ENCODE measurements around the gene NR4A3. TPM values are rescaled to one million over a fixed set of nuclear protein-coding genes. Genes with fewer than 3 reads are reported as not detected.

NR4A3 gene
- total and polyA plus RNA-seq, 2 of the 13 experiments (the other 11 are each of a cell fraction or from before 2014, with no cell fraction given), result 0.02 to 0.09 TPM

DNA sequence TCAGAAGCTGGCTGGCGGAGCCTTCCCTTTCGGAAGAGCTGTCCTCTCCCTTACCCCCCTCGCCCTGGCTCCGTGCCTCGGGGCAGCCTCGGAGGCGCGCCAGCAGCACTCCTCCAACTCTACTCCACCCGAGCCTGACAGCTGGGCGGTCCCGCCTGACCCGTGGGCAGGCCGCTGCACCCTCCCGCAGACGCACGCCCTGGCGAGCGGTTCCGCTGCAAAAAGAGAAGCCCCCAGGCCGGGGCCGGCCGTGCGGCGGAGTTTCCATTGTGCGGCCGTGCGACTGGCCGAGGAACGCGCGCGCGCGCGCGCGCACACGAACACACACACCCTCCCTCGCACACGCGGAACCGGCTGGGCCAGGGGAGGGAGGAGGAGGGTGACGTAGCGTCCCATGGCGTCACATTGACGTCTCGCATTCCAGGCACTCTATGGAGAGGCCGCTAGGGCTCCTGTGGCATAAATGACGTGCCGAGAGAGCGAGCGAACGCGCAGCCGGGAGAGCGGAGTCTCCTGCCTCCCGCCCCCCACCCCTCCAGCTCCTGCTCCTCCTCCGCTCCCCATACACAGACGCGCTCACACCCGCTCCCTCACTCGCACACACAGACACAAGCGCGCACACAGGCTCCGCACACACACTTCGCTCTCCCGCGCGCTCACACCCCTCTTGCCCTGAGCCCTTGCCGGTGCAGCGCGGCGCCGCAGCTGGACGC is at the start of gene NR4A3 (continued):
- TF ChIP-seq, protein P1, sequence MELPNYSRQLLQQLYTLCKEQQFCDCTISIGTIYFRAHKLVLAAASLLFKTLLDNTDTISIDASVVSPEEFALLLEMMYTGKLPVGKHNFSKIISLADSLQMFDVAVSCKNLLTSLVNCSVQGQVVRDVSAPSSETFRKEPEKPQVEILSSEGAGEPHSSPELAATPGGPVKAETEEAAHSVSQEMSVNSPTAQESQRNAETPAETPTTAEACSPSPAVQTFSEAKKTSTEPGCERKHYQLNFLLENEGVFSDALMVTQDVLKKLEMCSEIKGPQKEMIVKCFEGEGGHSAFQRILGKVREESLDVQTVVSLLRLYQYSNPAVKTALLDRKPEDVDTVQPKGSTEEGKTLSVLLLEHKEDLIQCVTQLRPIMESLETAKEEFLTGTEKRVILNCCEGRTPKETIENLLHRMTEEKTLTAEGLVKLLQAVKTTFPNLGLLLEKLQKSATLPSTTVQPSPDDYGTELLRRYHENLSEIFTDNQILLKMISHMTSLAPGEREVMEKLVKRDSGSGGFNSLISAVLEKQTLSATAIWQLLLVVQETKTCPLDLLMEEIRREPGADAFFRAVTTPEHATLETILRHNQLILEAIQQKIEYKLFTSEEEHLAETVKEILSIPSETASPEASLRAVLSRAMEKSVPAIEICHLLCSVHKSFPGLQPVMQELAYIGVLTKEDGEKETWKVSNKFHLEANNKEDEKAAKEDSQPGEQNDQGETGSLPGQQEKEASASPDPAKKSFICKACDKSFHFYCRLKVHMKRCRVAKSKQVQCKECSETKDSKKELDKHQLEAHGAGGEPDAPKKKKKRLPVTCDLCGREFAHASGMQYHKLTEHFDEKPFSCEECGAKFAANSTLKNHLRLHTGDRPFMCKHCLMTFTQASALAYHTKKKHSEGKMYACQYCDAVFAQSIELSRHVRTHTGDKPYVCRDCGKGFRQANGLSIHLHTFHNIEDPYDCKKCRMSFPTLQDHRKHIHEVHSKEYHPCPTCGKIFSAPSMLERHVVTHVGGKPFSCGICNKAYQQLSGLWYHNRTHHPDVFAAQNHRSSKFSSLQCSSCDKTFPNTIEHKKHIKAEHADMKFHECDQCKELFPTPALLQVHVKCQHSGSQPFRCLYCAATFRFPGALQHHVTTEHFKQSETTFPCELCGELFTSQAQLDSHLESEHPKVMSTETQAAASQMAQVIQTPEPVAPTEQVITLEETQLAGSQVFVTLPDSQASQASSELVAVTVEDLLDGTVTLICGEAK (IDR thresholded peaks at IDR 0.05), result no peak
- TF ChIP-seq, protein P1 (CRISPR knock-in tag; IDR thresholded peaks at IDR 0.05), result 0 out of 2 replicates have a peak, but pooled peaks have one; percentile 43
- TF ChIP-seq NCOA2 (CRISPR knock-in tag; IDR thresholded peaks at IDR 0.05) (0 out of 2 replicates have a peak, but pooled peaks have one; percentile 30), POLR2A (IDR thresholded peaks at IDR 0.05; ENCODE audit: insufficient read depth in 1 of 2, low read depth in 2 of 2, low read length in 2 of 2) (peak in 1 of 2 experiments; percentile 65; a peak in 2 of 4 replicates), TMF1 (CRISPR knock-in tag; IDR thresholded peaks at IDR 0.05; ENCODE audit: low read depth) (no peak), NFE2L2 (IDR thresholded peaks at IDR 0.05; ENCODE audit: low read length) (no peak), KLF6 (CRISPR knock-in tag; IDR thresholded peaks at IDR 0.05) (no peak), ZNF691 (CRISPR knock-in tag; IDR thresholded peaks at IDR 0.05; ENCODE audit: borderline replicate concordance, low read depth) (no peak), TARDBP (CRISPR knock-in tag; IDR thresholded peaks at IDR 0.05) (0 out of 2 replicates have a peak, but pooled peaks have one; percentile 41), ZNF674 (CRISPR knock-in tag; IDR thresholded peaks at IDR 0.05; ENCODE audit: low read depth) (no peak), SIN3A (IDR thresholded peaks at IDR 0.05; ENCODE audit: borderline replicate concordance, low read depth, low read length) (0 out of 2 replicates have a peak, but pooled peaks have one; percentile 25), ZBTB2 (CRISPR knock-in tag; IDR thresholded peaks at IDR 0.05; ENCODE audit: low read depth) (no peak), SP1 (IDR thresholded peaks at IDR 0.05) (no peak), SP1 (CRISPR knock-in tag; IDR thresholded peaks at IDR 0.05) (peak; percentile 52; the same call in 1 of the 2 replicates), PCBP1 (IDR thresholded peaks at IDR 0.05; ENCODE audit: borderline replicate concordance, low read depth, low read length) (peak; percentile 74; the same call in 1 of the 2 replicates), CREB1 (IDR thresholded peaks at IDR 0.05) (peak; percentile 93), CREB1 (CRISPR knock-in tag; IDR thresholded peaks at IDR 0.05) (peak; percentile 89), ZNF468 (CRISPR knock-in tag; IDR thresholded peaks at IDR 0.05) (peak; percentile 60; the same call in 1 of the 2 replicates), ZNF263 (CRISPR knock-in tag; IDR thresholded peaks at IDR 0.05) (peak; percentile 69), NR2F2 (IDR thresholded peaks at IDR 0.05; ENCODE audit: borderline replicate concordance, low read depth) (no peak)

All from HepG2 (cell line).